Activated T-cell treated with anti-CD3 and anti-CD28 coated beads for 1 hour (primary cell): ENCODE data around the gene ANTXR1.

Experiments
- DNase-seq: peaks from one replicate; pipeline ENCODE4 v3.0.0-alpha.2; 2020; ENCODE audit warnings: low read depth

ANTXR1 gene

GRCh38 chr2:69007169-69007568 lies 5.8 kb upstream of the ANTXR1 start:
- DNase-seq = no peak

- no peak for DNase-seq
Observed at GRCh38 chr2:69007603-69008002, 5.4 kb upstream of the ANTXR1 start.

- DNase-seq = no peak
Observed at GRCh38 chr2:69010437-69011194, 2.4 kb upstream of the ANTXR1 start.

GRCh38 chr2:69011611-69012157 lies 1.3 kb upstream of the ANTXR1 start:
- no peak for DNase-seq

GRCh38 chr2:69012310-69013141 lies 453 bp upstream of the ANTXR1 start:
- DNase-seq = peak; percentile 31

- DNase-seq = no peak
Observed at GRCh38 chr2:69013840-69014821, 1.2 kb downstream of the ANTXR1 start.

- no peak for DNase-seq
Observed at GRCh38 chr2:69017080-69017479, 4.1 kb downstream of the ANTXR1 start.

- no peak for DNase-seq
Observed at GRCh38 chr2:69017835-69018234, 4.9 kb downstream of the ANTXR1 start.

- DNase-seq = no peak
Observed at GRCh38 chr2:69018678-69019095, 5.7 kb downstream of the ANTXR1 start.

GRCh38 chr2:69020496-69021426 lies 7.8 kb downstream of the ANTXR1 start:
- no peak for DNase-seq

- DNase-seq = no peak
Observed at GRCh38 chr2:69021727-69022126, 8.7 kb downstream of the ANTXR1 start.

- no peak for DNase-seq
Observed at GRCh38 chr2:69022548-69022947, 9.6 kb downstream of the ANTXR1 start.

- no peak for DNase-seq
Observed at GRCh38 chr2:69023236-69023635, 10.3 kb downstream of the ANTXR1 start.

GRCh38 chr2:69026026-69026425 lies 13.0 kb downstream of the ANTXR1 start:
- DNase-seq = no peak

GRCh38 chr2:69026691-69027459 lies 13.9 kb downstream of the ANTXR1 start:
- DNase-seq = no peak

- DNase-seq = no peak
Observed at GRCh38 chr2:69030800-69031428, 17.9 kb downstream of the ANTXR1 start.

- DNase-seq = no peak
Observed at GRCh38 chr2:69031466-69031865, 18.5 kb downstream of the ANTXR1 start.

GRCh38 chr2:69032336-69032735 lies 19.4 kb downstream of the ANTXR1 start:
- no peak for DNase-seq

- DNase-seq = no peak
Observed at GRCh38 chr2:69033461-69034095, 20.6 kb downstream of the ANTXR1 start.
